Fibroblast of gingiva (primary cell): ENCODE results near the gene TST.

Source experiments
- DNase-seq: peaks from one replicate; pipeline ENCODE4 v3.0.0-alpha.2; 2011; ENCODE audit warnings: low read depth

Gene TST

DNA sequence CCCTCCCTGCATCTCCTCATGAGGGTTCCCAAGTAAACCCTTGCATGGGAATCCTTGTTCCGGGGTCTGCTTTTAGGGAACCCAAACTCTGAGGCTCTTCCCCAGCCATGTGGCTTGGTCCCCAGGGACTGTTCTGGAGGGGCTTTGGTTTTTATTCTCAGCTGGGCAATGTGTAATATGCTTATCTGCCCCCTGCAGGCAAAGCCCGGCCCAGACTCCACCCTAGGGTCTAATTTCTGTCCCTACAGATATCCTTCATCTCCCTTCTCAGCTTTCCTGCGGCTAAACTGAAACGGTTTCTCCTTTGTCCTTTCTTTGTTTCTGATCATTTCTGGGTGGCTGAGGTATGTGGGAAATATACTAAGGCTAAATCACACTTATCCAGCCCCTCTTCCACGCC, 37.1 kb downstream of the TST start:
- no peak for DNase-seq

DNA sequence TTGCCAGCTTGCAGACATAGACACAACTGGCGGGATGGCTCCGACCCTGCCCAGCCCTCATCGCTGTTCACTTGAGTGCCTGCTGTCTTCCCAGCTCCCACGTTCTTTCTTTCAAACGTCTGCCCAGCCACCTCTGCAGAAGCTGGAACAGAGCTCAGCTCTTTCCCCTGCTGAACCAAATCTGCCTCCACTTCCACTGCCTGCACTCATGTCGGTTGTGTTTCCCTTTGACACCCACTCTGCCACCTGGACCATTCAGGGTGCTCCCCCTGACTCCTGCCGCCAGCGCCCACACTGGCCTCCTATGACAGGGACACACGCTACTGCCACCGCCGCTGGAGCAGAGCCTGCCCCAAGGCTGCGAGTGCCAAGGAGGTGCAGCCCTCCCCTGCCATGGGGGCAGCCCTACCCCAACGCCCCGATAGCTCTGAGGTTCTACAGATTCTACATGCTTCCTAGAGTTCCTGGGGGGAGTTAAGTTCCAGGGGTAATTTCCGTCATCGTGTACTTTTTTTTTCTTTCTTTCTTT, 37.9 kb downstream of the TST start:
- no peak for DNase-seq

DNA sequence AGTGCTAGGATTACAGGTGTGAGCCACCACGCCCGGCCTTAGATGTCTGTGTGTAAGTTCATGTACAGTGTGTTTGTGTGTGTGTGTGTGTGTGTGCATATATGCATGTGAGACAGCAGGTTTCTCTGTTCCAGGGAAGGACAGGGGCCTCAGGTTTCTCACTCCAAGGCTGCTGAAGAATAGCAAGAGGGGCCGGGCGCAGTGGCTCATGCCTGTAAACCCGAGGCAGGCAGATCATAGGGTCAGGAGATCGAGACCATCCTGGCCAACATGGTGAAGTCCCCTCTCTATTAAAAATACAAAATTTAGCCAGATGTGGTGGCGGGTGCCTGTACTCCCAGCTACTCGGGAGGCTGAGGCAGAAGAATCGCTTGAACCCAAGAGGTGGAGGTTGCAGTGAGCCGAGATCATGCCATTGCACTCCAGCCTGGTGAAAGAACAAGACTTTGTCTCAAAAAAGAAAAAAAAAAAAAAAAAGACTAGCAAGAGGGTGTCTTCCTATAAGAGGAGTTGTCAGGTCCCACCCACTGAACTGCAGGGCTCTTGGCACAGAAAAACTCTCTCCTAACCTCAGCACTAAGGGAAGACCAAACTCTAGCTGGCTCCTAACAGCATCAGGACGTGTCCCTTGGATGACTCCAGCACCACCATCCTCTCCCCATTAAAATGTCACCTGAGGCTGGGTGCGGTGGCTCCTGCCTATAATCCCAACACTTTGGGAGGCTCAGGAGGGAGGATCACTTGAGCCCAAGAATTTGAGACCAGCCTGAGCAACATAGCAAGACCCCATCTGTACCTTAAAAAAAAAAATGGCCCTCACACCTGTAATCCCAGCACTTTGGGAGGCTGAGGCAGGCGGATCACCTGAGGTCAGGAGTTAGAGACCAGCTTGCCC, 40.0 kb downstream of the TST start:
- DNase-seq = no peak

DNA sequence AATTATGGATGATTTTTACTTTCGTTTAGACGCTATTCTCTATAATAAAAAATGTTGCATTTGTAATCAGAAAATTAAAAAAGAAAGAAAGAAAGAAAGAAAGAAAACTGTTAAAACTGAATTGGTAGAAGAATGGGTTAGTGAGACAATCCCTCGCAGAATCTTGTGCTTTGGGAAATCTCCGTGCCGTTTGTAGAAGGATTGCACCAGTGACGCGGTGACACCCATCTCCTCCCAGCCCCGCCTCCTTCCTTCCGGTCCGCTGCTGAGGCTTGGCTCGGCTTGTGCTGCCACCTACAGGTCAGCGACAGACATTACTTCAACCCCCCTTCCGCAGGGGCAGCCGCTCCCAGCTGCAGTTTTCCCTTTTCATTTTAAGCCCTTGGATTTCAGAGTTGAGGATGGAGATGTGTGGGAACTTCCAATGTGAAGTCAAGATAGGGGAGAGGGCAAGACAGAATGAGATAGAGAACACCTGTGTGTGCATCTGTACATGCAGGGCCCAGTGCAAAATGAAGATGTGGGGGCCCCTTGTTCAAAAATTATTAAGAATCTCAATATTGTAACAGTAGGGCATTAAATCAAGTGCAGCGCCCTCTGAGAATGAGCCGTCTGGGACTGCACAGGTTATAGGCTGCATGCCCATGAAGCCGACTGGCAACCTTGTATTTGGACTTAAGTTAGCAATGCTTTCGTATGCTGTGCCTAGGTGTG, 41.1 kb downstream of the TST start:
- DNase-seq = peak; percentile 77

DNA sequence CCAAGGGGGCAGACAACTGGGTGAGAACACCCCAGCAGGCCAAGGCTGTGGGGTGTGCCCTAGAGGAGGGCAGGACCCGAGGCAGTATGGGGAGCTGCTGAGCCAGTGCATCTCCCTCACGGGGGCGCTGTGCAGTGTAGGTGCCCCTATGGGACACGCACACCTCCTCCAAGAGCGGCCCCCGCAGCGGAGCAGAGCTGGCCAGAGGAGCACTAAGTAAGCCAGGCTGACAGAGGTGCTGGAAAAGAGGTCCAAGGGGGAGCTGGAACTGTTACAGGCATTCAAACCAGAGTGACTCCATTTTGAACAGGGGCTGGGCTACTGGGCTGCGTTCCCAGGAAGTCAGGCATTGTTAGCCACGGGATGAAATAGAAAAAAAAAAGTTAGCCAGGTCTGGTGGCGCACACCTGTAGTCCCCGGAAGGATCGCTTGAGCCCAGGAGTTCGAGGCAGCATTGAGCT, 41.8 kb downstream of the TST start:
- DNase-seq = no peak

DNA sequence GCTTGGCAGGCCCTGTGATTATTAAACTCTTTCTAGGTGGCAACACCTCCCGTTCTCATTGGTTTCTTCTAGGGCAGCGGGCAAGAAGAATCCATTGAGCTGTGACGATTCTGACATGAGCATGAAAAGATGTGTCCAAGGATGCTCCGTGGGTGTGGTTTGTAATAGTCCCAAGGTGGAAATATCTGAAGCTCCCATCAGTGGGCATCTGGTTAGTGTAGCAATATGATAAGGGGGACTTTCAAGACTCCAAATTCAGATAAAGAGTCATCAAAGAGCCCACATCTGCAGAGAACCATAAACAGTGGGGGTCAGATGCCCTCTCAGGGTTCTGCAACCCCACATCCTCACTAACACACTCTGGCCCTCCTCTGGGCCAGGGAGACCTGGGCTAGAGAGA, 42.6 kb downstream of the TST start:
- DNase-seq = no peak

DNA sequence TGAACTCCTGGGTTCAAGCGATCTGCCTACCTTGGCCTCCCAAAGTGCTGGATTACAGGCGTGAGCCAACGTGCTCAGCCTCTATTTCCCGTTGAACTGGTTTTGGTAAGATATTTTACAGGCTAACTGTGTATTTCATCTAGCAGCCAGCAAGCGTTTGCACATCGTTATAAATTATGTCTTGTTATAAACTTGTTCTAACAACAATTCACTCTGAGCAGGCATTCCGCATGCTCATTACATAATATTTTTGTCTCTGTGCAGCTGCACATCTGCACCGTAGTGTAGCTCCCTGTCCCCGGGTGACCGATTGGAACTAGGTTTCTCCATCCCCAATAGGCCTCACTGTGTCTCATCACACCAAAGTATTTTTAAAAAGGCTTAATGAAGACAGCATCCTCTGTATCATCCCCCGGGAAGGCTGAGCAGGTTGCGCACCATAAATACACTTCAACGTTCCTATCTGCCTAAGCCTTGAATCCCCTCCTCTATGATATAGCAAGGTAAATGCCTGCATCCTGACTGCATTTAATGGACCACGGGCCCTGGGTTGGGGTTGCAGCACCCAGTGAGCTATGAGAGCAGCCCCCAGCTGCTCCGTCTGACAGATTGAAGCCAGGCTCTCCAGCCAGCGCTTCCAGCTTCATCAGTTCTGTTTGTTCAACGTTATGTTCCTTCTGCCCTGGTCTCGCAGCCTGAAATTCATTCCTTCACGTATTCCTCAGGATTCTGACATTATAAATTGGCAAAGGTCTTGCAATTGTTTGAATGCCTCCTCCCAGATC, 47.7 kb downstream of the TST start:
- no peak for DNase-seq

DNA sequence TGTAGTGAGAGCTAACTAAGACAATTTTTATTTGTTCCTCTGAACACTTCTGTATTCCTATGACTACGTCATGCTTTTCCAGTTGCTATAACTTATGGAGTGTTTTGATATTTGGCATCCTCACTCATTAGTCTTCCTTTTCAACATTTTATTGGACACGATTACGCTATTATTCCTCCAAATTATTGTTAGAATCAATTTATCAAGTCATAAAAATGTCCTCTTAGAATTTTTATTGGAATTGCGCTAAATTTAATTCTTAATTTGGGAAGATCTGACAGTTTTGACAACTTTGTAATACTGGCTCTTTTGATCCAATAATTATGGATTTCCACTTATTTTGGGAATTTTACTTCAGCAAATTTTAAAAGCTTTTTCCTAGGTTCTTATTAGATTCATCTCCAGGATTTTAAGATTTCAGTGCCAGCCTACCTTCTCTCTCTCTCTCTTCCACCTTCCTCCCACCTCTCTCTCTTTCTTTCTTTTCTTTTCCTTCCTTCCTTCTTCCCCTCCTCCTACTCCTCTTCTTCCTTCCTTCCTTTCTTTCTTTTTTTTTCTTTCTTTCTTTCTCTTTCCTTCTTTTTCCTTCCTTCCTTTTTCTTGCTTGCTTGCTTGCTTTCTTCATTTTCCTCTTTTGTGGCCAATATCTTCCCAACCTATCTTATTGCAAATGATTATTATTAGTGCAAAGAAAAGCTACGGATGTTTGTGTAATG, 50.8 kb downstream of the TST start:
- DNase-seq = no peak

DNA sequence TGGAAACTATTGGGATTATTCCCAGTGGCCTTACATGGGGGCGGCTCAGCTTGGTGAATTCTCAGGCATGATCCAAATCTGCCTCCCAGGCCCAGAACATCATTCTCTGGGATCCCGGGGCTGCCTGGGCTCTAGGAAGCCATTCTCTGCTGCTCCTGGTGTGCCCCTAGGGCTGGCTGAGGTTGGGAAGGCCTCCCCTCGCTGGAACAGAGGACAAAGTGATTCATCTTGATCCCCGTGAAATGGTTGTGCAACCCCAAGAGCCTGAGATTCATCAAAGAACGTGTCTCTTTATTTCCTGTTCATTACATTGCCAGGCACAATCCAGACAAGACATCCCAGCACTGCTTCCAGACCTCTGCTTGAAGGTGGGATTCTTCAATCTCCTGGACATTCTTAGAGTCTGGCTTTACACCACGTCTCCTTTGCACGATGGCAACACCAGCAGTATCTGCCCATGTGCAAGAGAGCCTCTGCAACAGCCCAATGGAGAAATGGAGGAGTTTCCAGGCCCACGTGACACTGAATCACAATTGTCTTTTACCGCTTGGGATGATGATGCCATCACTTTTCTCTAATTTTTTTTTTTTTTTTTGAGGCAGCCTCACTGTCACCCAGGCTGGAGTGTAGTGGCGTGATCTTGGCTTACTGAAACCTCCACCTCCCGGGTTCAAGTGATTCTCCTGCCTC, 52.3 kb downstream of the TST start:
- no peak for DNase-seq

DNA sequence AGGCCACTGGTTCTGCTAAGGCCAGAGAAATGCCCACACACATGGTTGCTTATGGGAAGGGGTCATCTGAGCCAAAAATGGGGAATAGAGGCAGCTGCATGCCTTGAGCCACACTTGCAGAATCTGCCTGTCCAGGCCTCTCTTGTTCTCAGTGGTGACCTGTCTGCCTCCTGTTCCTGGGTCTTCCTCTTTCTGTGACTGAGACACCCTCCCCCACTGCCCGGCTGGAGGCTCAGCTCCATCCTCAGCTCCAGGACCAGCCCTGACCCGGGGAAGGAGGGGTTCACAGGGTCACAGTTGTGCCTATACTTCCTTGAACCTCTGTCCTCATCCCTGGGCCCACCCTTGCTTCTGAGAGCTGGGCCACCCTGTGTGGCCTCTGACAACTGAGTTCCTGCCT, 53.6 kb downstream of the TST start:
- no peak for DNase-seq

DNA sequence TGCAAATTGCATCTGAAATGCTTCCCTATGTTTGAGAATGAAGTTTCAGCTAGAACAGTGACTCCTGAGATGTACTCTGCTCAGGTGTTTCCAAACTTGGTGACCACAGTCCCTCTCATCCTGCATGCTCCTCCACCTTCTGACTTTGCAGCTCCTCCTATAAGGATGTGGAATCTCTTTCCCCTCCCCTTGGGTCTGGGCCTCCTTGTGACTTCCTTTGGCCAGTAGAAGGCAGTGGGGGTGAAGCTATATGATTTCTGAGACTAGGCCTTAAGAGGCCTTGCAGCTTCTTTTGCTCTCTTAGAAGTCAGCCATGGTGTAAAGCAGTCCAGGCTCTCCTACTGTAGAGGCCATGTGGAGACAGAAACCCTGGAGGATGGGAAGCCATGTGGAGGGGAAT, 55.1 kb downstream of the TST start:
- DNase-seq = no peak

DNA sequence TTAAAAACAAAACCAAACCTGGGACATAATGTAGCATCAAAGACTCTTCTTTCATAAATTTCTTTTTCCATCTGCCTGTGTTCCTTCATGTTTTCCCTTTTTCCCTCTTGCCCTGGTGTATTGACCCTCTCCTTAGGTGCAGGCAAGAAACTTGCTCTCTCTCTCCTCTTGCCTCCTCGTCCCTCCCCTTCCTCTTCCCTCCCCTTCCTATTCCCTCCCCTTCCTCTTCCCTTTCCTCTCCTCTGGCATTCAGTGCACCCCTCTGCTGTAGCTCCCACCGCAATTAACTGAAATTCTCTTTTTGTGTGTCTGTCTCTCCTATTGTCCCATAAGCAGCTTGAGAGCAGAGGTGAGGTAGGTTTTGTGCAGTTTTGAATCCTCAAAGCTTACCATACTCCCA, 55.9 kb downstream of the TST start:
- no peak for DNase-seq

DNA sequence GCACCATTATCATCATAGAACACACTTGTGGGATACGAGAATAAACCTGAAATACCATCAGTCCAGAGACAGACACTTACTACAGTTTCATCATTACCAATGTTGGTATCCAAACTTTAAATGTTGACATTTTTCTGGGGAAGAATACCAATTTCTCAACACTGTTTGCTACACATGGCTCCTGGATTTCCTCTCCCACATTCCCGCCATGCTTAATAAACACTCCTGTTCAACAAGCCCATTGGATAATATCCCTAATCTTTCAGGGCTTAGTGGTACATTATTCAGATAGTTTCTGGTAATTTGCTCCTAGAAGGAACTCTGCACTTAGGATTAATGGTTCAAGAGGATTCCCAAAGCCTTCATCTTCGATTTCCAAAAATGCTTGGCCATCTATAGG, 57.6 kb downstream of the TST start:
- no peak for DNase-seq
